Left hindlimb (tissue), 1 donor: Measurements from ENCODE around the gene SERTAD1.

Source experiments
- DNase-seq: peaks from one replicate; pipeline ENCODE4 v3.0.0-alpha.2; 2018

SERTAD1 gene

GRCh38 chr19:40398417-40399131, 27.2 kb downstream of the SERTAD1 start:
- DNase-seq = no peak

DNA sequence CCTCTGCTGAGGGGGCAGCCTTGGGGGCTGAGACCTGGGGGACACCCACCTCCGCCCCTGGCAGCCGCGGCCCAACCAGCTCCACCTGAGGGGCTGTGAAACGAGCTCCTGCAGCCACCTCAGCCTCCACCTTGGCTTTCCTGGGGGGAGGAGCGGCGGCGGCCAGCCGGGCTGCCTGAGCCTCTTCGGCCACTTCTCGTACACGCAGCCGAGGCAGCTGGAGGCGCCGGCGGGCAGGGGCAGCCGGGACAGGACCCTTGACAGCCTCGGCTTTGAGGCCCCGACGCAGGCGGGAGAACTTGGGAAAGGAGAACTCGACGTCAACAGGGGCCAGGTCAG, 28.3 kb downstream of the SERTAD1 start:
- no peak for DNase-seq

DNA sequence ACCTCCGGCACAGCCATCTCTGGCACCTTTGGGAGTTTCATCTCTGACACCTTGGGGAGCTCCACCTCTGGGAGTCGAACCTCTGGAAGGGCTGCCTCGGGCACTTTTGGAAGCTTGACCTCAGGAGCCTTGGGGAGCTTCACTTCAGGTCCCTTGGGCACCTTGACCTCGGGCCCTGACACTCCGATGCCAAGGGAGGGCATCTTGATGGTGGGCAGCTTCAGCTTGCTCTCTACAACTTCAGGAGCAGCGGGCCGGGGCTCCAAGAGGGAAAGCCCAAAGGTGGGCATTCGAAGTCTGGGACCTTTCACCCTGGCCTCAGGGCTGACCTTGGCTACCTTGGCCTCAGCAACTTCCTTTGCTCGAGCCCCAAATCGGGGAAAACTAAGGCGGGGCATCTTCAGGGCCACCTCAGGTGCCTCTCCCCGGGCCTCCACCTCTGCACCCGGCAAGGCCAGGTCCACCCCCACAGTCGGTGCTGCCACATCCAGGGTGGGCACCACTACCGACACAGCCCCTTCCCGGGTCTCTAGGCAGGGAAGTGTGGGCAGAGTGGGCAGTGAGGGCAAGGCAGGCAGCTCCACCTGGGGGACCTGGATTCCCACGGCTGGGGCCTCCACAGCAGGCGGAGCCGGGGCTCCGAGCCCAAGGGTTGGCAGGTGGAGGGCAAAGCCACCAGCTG, 28.8 kb downstream of the SERTAD1 start:
- DNase-seq = no peak

DNA sequence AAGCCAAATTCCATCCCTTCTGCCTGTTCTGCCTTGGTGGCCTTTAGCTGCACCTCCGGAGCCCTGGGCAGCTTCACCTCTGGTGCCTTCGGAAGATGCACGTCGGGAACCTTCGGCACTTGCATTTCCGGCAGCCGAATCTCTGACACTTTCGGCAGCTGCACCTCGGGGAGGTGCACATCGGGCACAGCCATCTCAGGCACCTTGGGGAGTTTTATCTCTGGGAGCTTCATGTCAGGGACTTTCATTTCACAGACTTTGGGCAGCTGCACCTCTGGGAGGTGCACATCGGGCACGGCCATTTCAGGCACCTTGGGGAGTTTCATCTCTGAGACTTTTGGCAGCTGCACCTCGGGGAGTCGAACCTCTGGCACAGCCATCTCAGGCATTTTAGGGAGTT, 29.8 kb downstream of the SERTAD1 start:
- no peak for DNase-seq

DNA sequence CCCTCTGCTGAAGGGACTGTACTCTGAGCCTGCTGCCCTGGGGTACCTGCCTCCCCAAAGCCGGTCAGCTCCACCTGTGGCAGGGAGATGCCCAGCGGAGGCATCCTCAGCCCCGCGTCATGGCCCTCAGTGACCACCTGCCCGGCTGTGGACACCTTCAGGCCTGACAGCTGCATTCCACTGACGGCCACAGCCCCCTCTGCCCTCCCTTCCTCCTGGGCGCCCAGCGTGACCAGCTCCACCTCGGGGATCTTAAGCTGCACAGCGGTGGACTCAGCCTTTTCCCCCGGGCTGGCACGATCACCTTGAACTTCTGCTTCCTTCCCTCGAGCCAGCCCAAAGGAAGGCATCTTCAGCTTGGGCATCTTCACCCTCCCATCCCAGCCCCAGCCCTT, 31.0 kb downstream of the SERTAD1 start:
- DNase-seq = no peak

DNA sequence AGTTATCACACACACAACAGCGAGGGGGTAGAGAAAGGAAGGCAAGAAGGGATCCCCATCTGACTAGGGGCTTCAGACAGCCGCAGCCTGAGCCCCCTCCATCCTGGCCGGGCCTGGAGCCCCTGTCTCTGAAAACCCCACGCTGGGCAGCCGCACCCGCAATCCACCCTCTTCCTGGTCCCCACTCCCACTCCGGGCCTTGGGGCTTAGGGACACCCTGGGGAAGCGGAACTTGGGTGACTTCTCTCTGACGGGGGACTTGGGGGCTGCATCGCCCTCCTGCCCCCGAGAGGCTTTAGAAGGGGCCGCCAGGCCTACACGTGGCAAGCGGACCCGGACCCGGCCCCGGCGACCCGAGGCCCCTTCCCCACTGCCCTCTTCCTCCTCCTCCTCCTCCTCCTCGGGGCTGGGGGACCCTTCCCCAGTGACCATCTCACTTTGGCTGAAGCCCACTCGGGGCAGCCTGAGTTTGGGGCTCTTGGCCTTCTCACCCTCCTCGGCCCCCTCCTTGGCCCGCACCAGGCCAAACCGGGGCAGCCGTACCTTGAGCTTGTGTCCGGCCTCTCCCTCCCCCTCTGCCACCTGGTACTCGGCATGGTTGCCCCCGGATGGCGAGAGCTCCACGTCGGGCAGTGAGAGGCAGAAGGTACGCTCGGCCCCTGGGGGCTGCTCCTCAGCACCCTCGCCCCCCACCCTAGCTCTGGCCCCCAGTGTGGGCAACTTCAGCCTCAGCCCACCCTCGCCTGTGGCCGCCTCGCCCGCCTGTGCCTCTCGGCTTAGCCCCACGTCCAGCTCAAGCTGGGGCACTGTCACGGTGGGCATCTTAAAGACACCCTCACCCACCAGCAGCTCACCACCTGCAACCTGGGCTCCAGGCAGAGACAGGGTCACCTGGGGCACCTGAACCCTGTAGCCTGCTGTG, 31.6 kb downstream of the SERTAD1 start:
- DNase-seq = no peak

GRCh38 chr19:40392894-40393517, 32.8 kb downstream of the SERTAD1 start:
- no peak for DNase-seq

GRCh38 chr19:40392123-40392522, 33.7 kb downstream of the SERTAD1 start:
- DNase-seq = no peak

DNA sequence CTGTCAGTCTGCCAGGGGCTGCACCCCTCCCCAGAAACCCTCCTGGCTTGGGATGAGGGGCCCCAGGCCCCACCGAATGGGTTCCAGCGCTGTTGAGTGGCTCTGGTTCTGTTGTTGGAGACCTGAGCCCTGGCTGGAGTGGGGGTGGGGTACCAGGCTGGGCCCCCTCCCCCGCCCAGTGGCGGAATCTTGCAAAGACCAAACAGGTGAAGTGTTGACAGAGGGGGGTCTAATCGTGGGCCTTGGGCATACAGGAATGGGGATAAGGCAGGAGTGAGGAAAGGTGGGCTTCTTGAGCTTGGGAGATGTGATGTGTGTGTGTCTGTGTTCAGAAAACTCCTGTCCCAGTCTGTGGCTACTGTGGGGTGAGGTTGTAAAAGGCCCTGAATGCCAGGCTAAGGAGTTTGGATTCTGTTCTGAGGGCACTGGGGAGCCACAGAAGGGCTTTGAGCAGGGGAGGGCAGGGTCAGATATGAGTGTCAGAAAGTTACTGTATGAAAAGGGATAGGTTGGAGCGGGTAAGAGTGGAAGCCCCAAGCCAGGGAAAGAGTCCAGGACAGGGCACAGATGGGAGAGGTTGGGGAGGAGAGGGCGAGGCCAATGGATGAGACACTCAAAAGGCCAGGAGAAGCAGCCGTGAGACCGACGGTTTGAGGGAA, 35.6 kb downstream of the SERTAD1 start, which contains the start of gene HIPK4:
Gene HIPK4, minus strand, starts transcription at position 98 of the 659 bp plus-strand sequence. CDS start 279 bp downstream, outside the sequence.
- DNase-seq = no peak

DNA sequence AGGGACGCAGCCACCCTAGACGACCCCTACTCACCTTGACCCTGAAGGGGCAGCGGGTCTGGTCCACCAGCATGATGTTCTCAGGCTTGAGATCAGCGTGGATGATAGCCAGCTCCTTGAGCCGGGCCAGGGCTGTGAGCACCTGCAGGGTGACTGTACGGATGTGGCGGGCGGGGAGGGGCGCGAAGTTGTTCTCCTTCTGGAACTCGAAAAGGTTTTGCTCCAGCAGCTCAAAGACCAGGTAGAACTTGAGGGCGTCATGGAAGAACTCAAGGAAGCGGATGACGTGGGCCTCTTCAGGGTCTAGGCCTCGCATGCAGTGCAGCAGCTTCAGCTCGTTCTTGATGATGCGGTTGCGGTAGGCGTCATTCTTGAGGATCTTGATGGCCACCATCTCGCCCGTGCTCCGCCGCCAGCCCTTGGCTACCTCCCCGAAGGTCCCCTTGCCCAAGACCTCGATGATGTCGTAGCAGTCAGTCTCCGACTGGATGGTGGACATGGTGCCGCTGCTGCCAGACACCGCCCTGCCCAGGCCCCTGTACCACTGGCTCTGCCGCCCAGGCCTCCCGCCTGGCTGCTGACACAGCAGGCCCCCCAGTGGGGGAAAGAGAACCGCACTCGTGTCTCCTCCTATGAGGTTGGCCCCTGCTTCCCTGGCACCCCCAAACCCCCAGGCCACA, 36.2 kb downstream of the SERTAD1 start:
- DNase-seq = no peak

DNA sequence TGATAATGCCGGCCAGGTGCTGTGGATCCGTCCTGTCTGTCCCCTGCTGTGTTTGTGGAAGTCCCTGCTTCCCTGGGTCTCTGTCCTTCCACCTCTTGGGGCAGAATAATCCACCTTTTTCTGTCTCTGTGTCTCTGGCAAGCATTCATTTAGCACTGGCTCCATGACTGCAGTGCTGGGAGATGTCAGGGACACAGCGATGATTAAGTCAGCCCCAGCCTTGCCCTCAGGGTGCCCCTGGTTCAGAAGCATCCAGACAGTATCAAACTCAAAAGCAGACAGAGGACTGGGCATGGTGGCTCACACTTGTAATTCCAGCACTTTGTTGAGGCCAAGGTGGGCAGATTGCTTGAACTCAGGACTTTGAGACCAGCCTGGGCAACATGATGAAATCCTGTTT, 37.3 kb downstream of the SERTAD1 start:
- DNase-seq = no peak

DNA sequence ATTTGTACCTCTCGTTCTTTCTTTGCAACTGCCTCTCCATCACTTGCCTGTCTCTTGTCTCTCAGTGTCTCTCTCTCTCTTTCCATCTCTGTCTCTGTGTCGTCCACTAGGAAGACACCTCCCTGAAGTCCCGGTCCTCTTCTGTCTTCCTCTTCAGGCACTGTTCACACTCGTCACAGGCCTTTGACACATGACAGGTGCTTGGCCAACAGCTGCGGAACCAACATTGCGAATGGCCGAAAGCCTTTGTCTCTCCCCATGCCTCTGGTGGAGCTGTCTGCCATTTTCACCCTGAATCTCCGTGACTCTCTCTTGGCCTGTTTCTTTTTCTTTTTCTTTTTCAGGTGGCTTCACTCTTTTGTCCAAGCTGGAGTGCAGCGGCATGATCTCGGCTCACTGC, 38.6 kb downstream of the SERTAD1 start:
- no peak for DNase-seq

DNA sequence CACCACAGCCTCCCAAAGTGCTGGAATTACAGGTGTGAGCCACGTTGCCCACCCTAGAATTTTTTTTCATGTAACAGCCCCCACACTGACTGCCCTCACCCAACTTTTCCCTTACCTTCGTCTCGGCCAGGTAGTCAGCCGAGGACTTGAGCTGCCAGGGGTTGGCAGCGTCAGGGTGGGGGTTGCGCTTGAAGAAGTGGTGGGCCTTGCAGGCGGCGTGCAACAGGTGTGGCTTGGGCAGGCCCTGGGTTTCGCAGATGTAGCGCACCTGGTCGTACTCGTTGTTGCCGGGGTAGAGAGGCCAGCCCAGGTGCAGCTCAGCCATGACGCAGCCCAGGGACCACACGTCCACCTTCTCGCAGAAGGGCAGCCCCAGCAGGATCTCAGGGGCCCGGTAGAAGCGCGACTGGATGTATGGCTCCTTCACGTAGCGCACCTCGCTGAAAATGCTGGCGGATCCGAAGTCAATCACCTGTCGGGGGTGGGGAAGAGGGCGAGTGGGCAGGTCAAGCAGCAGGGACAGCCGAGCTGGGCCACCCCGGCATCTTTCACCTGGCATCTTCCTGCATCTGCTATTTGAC, 42.0 kb downstream of the SERTAD1 start:
- DNase-seq = no peak

- DNase-seq = no peak
These were observed 44.5 kb downstream of the SERTAD1 start for GRCh38 chr19:40381321-40381720.

- no peak for DNase-seq
These were observed 45.4 kb downstream of the SERTAD1 start for GRCh38 chr19:40380199-40381037.

DNA sequence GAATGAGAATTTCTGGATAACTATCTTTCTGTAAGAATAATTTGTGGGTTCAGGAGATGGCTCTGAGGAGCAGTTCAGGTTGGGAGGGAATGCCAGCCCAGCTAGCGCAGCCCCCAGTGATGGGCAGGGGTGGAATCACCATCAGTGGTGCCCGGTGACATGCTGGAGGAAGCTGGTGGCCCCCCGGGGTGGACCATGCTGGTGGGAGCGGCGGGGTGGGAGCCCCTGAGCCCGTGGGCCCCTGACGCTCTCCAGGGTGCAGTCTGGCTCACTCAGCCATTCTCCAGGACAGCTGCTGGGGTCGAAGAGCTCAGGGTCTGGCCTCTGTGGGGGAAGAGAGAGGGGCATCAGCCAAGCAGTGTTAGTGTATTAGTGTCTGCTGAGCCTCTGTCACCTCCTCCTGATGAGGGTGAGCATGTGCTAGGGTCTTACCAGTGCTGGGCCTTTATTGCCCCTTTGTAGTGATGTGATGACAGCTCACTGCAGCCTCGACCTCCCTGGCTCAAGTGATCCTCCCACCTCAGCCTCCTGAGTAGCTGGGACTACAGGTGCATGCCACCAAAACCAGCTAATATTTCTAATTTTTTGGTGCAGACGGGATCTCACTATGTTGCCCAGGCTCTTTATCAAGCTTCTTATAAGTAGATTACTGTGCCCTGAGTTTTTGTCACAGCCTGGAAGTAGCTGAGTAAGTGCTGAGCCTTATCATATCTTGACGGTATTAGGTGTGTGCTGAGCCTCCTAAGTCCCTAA, 46.2 kb downstream of the SERTAD1 start:
- DNase-seq = no peak

GRCh38 chr19:40378509-40378908, 47.3 kb downstream of the SERTAD1 start:
- no peak for DNase-seq

DNA sequence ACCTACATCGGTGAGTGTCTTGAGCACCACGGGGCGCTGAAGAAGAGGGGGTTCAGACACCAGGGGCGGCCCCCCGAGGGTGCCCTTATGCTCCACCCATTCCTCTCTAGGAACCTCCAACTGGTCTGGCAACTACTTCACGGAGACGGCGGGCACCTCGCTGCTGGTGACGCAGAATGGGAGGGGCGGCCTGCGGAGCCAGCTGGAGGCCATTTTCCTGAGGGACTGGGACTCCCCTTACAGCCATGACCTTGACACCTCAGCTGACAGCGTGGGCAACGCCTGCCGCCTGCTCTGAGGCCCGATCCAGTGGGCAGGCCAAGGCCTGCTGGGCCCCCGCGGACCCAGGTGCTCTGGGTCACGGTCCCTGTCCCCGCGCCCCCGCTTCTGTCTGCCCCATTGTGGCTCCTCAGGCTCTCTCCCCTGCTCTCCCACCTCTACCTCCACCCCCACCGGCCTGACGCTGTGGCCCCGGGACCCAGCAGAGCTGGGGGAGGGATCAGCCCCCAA, 47.9 kb downstream of the SERTAD1 start:
- DNase-seq = no peak

DNA sequence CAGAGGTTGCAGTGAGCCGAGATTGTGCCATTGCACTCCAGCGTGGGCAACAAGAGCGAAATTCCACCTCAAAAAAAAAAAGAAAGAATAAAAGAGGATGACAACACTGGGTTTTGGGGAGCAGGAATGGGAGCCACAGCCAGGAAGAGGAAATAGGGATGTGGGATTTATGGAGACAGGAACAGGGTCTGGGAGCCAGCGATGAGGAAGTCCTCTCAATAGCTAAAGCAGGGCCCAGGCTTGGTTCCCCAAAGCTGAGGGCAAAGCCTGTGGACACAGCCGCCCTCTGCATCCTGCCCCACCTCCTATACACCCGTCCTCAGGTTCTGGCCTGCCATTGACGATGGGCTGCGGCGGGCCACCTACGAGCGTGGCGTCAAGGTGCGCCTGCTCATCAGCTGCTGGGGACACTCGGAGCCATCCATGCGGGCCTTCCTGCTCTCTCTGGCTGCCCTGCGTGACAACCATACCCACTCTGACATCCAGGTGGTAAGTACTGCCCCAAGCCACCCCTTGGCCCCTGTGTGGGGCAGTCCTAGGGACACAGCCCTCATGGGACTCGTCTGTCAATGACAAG, 49.4 kb downstream of the SERTAD1 start:
- no peak for DNase-seq
